Fibroblast of pulmonary artery (primary cell): ENCODE measurements around the gene GLP2R.

Experiments
- DNase-seq: peaks from one replicate; pipeline ENCODE4 v3.0.0-alpha.2; 2010; ENCODE audit warnings: low read depth
- H3K4me3 ChIP-seq: replicated peaks from 2 replicates; pipeline ENCODE4 v1.5.1; 2011; ENCODE audit warnings: low read depth, mild to moderate bottlenecking, control low read depth, low read length, moderate library complexity
- TF ChIP-seq, protein P1 (sequence below): IDR thresholded peaks from 2 replicates; pipeline ENCODE4 v1.5.1; 2011; ENCODE audit warnings: mild to moderate bottlenecking, control low read depth, low read length, inconsistent platforms; ENCODE audit errors: missing control alignments

Gene GLP2R

GRCh38 chr17:9938764-9939163 is 113.0 kb downstream of the GLP2R start:
- no peak for DNase-seq
- H3K4me3 ChIP-seq, result no peak overlapping the region
- TF ChIP-seq, protein P1, sequence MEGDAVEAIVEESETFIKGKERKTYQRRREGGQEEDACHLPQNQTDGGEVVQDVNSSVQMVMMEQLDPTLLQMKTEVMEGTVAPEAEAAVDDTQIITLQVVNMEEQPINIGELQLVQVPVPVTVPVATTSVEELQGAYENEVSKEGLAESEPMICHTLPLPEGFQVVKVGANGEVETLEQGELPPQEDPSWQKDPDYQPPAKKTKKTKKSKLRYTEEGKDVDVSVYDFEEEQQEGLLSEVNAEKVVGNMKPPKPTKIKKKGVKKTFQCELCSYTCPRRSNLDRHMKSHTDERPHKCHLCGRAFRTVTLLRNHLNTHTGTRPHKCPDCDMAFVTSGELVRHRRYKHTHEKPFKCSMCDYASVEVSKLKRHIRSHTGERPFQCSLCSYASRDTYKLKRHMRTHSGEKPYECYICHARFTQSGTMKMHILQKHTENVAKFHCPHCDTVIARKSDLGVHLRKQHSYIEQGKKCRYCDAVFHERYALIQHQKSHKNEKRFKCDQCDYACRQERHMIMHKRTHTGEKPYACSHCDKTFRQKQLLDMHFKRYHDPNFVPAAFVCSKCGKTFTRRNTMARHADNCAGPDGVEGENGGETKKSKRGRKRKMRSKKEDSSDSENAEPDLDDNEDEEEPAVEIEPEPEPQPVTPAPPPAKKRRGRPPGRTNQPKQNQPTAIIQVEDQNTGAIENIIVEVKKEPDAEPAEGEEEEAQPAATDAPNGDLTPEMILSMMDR, result no peak

DNA sequence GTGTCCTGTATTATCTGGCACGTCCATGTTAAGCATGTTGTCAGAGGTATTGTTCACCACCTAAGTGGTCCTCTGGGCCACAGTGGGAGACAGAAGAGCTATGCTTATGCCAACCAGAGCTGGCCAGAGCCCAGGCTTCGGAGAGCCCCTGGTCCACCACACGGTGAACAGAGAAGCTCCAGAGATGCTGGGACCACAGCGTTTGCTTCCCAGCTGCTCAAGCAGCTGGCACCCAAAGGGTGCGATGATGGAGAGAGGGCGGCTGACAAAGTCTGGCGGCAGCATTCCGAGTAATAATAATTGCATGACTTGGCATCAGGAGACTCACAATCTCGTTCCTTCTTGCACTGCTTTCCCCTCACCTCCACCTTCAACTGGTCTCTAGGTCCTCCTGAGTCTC is 115.1 kb downstream of the GLP2R start:
- TF ChIP-seq, protein P1, result no peak
- no peak for DNase-seq
- no peak overlapping the region for H3K4me3 ChIP-seq

GRCh38 chr17:9941305-9941704 is 115.6 kb downstream of the GLP2R start:
- H3K4me3 ChIP-seq, result no peak overlapping the region
- DNase-seq, result no peak
- TF ChIP-seq, protein P1, result no peak
